IPS DF 4.7 (cell line): ENCODE measurements around the gene PMVK.
"Not testable (repeated sequence)": the region's sequence is repeated elsewhere in the genome, so short reads cannot be mapped to it uniquely, and the experiment has no call there.

ENCODE experiments used
- DNase-seq: peaks from one replicate; pipeline ENCODE4 v3.0.0-alpha.2; 2013; ENCODE audit warnings: low spot score; ENCODE audit errors: extremely low read depth

PMVK gene

DNA sequence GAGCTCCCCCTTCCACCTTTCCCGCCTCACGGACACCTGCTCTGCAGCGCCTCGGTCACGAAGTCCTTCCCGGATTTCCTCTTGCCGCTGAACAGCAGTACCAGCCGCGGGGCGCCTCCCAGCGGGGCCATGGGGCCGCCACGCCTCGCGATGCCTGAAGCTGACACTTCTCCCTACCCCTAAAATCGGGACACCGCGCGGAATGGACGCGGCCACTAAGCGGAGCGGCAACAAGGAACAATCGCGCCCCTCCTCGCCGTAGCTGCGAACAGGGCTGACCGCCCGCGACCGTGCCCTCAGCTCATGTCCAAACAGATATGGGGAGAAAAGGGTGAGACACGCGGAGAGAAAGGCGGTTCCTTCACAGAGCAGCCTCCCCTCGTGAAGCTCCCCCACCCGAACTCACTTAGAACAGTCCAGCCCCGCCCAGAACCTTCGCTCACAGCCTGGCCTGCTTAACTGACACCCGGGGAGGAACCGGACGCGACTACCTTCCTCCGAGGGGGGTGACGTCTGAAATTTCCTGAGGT, at the start of gene PMVK:
TSS of gene PMVK (minus strand) at position 165 of the 530 bp plus-strand sequence. CDS start at position 131, 34 bp downstream.
- DNase-seq, result peak; percentile 80

DNA sequence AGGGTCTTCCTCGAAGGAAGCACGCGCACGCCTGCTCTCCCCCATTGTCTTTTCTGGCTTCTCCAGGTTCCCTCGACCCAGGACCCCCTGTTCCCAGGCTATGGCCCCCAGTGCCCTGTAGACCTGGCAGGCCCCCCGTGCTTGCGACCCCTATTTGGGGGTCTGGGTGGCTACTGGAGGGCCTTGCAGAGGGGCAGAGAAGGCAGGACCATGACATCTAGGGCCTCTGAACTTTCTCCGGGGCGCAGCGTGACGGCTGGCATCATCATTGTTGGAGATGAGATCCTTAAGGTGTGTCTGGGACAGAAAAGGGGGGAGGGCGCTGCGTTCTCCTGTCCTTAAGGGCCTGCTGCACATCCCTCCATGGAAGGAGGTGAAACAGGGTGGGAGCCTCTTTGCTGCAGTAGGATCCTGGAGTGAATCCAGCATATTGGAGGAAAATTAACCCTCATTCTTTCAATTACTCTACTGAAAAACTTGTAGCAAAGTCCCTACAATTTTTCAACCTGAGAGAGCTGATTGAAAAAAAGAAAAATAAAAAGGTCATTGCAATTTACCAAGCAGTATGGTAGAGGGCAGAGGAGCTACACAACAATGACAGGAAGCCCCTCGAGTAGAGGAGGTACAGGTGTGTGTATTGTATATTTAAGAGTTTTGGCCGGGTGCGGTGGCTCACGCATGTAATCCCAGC, 47.4 kb upstream of the PMVK start:
- DNase-seq, result no peak

GRCh38 chr1:154982897-154983648, 46.6 kb upstream of the PMVK start, which contains the start of gene FLAD1:
Gene FLAD1 (plus strand): TSS chr1:154983344. CDS start chr1:154983695, 351 bp downstream.
- peak; percentile 99 for DNase-seq

- DNase-seq, result no peak
Observed at GRCh38 chr1:154982341-154982740, 45.8 kb upstream of the PMVK start.

DNA sequence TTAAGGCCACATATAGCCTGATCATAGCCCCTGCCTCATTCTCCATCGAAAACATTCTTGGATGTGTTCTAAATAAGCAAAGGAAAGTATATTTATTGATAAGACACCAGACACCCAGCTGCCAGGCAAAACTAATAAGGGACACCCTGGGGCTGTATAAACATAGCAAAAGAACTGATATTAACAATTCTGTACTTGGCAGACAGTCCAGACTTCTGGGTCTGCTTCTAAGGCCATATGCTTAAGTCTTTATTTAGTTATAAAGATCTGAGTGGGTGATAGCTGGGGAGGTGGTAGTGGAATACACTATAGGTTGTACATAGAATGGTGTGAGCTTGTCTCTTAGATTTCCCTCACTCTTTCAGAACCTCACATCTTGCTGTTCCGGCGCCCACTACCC, 41.8 kb upstream of the PMVK start:
- no peak for DNase-seq

DNA sequence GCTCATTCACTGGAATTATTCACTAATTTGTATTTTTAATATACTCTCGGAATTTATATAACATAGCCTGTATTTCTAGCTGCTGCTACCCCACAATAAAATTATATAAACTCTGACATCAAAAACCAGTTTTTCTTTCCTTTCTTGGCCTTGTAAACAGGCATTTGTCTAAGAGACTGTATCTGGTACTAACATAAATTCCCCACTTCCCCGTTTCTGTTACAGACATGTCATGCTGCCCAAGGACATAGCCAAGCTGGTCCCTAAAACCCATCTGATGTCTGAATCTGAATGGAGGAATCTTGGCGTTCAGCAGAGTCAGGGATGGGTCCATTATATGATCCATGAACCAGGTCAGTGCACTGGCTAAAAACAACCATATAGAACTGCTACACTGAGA, 41.2 kb upstream of the PMVK start:
- DNase-seq, result not testable (repeated sequence)

DNA sequence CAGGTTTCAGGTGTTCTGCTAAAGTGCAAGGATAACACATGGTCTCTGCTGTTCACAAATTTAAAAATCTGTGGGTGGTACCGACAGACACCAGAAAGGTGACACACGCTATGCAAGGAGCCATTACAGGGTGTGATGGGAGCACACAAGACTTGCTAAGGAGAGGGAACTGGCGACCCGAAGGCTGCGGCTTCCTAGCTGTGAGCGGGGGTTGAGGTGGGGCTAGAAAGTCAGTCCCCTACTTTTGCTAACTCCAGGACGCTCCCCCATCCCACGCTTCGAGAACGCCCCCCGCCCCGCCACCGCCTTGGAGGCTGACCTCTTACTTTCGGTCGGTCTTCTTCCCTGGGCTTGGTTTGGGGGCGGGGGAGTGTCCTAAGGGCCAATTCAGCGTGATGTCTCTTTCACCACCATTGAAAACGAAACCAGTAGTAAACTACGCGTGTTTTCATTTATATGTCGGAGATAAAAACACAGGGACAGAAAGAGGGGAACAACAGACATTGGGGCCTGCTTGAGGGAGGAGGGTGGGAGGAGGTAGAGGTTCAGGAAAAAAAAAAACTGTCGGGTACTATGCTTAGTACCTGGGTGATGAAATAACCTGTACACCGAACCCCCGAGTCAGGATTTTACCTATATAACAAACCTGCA, 39.0 kb upstream of the PMVK start:
- DNase-seq, result no peak

DNA sequence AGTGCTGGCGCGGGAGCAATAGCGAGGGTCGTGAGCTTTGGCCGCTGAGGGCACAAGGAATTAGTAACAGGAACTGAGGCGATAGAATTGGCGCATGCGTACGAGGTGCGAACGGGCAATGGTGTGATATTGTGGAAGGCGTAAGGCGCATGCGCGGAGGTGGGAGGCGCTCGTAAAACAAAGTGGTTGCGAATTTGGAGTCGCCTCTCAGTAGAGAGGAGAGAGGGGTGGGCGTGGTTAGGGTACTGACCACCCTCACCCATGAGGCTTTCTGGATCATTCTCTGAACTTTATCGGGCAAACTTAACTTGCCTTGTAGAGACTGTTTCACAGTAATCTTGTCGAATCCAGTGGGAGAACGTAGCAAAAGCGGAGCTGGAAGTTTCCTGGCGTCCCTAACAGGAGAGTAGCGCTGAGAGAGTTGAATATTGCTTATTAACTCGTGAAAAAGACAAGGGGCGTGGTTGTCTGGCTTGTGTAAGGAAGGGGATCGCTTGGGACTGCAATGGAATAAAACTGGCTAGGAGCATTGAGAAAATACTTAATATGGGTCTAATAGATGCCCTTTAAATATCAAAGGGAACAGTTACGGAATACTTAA, 38.4 kb upstream of the PMVK start:
- peak; percentile 95 for DNase-seq

DNA sequence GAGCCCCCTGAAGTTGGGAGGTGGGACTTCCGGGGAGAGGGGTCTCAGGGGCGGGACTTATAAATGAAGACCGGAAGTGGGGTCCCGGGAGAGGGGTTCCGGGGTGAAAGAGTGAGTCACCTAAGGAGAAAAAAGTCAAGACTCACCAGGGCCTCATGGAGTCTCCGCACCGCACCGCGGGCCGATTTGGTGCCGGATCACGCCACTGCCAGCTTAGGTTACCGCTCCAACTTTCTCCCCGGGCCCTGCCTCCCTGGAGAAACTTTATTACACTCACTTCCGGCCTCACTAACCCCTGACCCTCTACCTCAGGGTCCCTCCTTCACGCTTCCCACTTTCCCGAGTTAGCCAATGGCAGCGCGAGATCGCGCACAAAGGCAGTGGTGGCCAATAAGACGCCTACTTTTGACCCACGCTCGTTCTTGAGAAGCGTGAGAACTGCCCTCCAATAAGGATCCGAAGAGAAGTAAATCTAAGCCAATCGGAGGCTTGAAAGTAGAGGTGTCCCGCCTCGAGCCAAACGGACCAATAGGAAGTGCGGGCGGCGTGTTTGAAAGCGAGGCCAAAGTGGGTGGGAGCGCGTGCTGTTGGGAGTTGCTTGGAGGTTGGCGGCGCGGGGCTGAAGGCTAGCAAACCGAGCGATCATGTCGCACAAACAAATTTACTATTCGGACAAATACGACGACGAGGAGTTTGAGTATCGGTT, 37.7 kb upstream of the PMVK start, which contains the start of gene CKS1B:
TSS of gene CKS1B (plus strand) at position 580 of the 706 bp plus-strand sequence. CDS start at position 645, 65 bp downstream.
- DNase-seq, result peak; percentile 99

- DNase-seq, result peak; percentile 92
Observed at GRCh38 chr1:154973344-154974101, 37.0 kb upstream of the PMVK start.

DNA sequence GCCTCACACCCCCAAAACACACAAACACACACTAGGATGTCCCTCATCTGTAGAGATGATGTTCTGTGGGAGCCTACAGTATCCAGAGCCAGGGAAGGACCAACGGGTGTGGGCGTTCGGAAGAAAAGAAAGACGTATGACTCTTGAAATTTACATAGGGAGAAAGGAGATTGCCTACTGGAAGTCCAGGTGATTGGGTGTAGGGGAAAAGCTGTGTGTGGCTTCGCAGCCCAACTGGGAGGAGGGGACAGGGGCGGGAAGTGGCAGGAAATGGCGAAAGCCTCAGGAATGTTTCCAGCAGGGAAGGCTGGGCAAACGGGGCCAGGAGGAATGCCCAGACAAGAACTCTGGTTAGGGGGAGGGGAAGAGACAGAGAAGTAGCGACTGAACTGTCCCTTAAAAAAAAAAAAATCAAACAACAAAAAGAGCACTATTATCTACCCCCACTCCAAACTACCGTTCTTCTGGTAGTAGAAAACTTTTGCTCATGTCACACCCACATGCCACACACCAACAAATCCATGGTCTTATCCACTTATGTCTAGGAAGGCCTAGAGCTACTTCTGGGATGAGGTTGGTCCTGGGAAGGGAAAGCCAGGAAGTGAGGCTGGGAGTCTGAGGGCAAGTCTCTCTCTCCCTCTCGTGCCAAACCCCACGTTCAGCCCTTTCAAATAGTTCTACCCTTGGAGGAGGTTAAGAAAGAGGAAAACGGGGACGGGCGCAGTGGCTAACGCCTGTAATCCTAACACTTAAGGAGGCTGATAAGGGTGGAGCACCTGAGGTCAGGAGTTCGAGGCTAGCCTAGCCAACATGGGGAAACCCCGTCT, 36.2 kb upstream of the PMVK start:
- peak; percentile 96 for DNase-seq

- no peak for DNase-seq
Observed at GRCh38 chr1:154972213-154972516, 35.6 kb upstream of the PMVK start.

DNA sequence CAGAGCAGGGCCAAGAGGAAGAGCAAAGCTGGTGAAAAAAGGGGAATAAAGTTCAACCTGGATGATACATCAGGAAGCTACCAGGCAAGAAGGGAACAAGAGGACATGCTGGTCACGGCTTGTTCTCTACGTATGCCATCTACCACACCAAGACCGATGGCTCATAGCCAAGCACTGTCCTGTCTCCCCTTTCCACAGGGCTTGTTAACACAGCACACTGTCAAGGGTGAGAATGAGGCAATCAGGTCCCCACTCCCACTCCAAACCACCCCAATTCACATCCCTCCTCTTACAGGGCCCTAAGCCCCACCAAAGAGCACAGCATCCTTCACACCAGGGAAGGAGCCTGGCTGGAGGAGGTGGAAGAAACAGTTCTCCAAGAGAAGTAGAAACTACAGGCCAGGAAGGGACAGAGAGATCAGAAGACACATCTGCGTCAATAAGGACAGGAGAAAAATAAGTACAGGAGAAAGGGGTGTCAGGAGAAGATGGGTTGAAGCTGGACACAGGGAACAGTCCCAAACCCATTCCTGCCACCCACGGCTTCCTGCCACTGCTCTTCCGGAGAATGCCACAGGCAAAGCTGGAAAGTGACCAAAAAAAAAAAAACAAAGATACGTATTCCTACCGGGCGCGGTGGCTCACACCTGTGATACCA, 35.0 kb upstream of the PMVK start:
- no peak for DNase-seq

GRCh38 chr1:154970631-154971340, 34.3 kb upstream of the PMVK start, which contains the start of gene SHC1:
Gene SHC1 (minus strand): TSS chr1:154970747. CDS start chr1:154970526, 221 bp downstream.
- DNase-seq, result no peak

DNA sequence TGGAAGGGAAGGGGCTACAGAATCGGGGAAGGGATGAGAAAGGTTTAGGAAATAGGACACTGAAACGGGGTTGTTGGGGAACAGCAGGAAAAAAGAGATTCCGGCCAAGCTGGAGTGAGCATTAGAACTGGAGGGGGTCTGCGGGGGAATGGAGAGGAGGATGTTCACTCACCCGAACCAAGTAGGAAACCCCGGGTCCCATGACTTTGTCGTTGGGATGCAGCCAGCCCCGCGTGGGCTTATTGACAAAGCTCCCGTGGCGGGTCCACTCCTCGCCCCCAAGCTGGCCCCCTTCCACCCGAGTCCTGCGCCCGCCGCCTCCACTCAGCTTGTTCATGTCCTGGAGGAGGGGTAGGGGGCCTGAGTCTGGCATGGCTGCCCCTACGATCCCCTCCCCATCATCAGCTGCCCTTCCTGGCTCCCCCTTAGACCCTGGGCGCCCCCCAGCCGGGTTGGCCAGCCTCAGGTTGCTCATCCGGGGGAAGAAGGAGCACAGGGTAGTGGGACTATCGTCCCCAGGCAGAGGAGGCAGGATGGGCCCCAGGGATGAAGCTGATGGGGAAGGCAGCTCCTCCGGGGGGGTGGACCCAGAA, 33.4 kb upstream of the PMVK start:
- no peak for DNase-seq

DNA sequence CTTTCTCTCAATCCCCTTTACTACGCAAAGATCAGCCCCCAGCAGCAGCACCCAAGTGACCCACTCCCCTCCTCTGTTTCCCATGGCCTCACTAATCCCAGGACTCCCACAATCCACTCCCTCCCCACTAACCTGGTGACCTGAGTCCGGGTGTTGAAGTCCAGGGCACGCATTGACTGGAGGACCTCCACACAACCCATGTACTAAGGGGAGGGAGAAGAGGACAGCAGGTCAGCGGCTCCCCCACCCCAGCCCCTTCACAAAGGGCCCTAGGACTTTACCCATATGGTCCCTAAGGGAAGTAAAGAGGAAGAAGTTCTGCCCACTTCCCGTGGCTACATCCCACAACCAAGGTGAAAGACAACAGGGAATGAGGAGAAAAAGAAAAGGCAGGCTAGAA, 32.7 kb upstream of the PMVK start:
- DNase-seq, result no peak

GRCh38 chr1:154968731-154969130, 32.2 kb upstream of the PMVK start:
- no peak for DNase-seq
